Aortic smooth muscle cell (primary cell): ENCODE results near the gene INHBE. TPM values are rescaled to one million over a fixed set of nuclear protein-coding genes. Genes with fewer than 3 reads are reported as not detected.

Source experiments
- total RNA-seq: library from RNA; depleted of rRNA; stranded (reverse); fragments of >200 nt; gene quantifications from 2 replicates; pipeline ENCODE4 v1.2.3, GENCODE V29; 2014

The INHBE gene, protein sequence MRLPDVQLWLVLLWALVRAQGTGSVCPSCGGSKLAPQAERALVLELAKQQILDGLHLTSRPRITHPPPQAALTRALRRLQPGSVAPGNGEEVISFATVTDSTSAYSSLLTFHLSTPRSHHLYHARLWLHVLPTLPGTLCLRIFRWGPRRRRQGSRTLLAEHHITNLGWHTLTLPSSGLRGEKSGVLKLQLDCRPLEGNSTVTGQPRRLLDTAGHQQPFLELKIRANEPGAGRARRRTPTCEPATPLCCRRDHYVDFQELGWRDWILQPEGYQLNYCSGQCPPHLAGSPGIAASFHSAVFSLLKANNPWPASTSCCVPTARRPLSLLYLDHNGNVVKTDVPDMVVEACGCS
- 0.06 TPM in 1 of 2 replicates, not detected in the other for total RNA-seq

GRCh38 chr12:57454566-57455373 lies at the start of gene INHBE:
Gene INHBE (plus strand): TSS chr12:57455307. CDS start chr12:57455537, 230 bp downstream.

DNA sequence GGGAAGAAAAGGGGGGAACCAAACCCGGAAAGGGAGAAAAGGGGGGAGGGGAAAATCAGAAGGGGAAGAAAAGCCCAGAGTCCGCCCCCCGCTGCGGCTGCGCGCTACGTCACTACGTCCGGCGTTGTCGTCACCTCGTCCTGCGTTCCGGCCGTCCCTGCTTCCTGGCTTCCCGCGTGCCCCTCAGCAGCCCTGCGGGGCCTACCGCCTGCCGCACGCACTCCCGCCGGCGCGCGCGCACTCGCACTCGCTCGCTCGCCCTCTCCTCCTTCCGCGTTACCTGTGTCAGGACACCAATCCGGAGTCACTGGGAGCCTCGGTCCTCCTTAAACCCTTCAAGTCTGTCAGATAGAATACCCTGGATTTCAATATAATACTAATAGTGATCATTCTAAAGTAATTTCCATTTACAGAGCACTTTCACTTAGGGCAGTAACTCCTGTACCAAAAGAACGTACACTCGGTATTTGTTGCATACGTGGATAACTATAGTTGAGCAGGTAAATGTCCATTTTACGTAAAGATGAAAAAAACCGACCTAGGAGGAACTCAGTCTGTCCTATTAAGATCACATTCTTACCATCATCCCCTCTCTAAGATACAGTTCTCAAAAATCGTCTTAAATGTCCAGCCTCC lies 24.1 kb upstream of the INHBE start, which contains the start of gene R3HDM2:
Gene R3HDM2 (minus strand): TSS at position 113 of the 636 bp plus-strand sequence. CDS start 120,615 bp downstream, outside the sequence.

GRCh38 chr12:57434517-57435223 lies 20.4 kb upstream of the INHBE start, which contains the start of gene INHBC:
Gene INHBC (plus strand): TSS chr12:57434784. CDS start chr12:57434887, 103 bp downstream.

GRCh38 chr12:57459750-57460467 lies 4.8 kb downstream of the INHBE start, which contains the start of gene GLI1:
Gene GLI1 (plus strand): TSS chr12:57459785. CDS start chr12:57463692, 3,907 bp downstream.

DNA sequence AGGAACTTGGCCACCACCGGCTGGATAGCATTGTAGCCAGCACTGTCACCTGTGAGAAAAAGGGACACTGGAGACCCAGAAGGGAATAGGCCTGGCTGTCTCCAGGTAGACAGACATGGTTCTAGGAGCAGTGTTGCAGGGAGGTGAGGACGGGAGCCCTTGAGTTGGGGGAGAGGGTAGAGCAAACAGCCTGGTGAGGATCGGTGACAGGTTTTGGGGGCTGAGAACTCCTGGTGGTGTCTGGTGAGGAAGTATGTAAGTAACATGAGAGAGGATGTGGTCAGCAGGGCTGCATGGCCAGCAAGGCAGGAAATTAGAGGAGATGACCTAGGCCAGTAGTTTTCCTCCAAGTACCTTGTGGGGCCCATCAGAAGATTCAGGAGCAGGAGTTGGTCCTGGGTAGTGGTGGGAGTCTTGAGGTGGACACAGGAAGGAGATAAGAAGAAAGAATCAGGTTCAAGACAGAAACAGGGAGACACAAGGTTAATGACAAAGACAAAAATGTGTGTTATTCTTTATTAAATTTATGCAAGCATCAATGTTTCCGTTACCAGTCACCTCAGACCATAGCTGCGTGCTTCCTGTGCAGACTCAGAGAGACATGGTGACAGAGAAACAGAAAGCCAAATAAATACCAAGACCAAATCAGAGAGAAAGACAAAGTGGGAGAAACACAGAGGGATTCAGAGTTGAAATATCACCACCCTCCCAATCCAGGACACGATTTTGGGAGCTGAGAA lies 24.4 kb downstream of the INHBE start, which contains the start of gene ARHGAP9:
Gene ARHGAP9 (minus strand): TSS at position 491 of the 740 bp plus-strand sequence. CDS start 460 bp downstream, at position 31.

DNA sequence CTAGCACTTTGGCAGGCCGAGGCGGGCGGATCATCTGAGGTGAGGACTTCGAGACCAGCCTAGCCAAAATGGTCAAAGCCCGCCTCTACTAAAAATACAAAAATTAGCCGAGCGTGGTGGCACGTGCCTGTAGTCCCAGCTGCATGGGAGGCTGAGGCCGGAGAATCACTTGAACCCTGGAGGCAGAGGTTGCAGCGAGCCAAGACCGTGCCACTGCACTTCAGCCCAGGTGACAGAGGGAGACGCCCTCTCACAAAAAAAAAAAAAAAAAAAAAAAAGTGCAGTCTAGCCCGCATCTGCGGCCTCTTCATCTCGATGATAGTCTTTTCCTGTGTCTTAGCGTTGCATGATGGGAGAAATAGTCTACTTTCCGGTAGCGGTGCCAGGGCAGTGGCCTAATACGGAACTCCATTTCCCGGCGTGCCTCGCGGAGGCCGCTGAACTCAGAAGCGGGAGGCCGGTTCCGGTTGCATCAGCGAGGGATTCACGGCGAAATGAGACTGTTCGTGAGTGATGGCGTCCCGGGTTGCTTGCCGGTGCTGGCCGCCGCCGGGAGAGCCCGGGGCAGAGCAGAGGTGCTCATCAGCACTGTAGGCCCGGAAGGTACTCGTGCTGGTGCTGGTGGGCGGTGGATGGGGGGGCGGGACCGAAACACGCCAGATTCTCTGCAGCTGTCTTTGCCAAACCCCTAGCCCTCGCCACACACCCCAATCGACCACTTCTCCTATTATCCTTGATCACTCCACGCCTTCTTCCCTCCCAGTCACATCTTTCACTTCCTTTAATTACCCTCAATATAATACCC lies 32.7 kb downstream of the INHBE start, which contains the start of gene MARS1:
Gene MARS1 (plus strand): TSS at position 472 of the 805 bp plus-strand sequence. CDS start 23 bp downstream, at position 495.

Other genes with a start within 250 kb of the INHBE start
- 1.2 and 1.5 TPM in 2 replicates for gene NXPH4, start 238.5 kb upstream of the INHBE start, total RNA-seq
- 164 and 172 TPM in 2 replicates for gene SHMT2, start 225.6 kb upstream of the INHBE start, total RNA-seq
- gene STAC3, start 204.1 kb upstream of the INHBE start, total RNA-seq = 0.40 and 0.50 TPM in 2 replicates
- gene R3HDM2, start 24.3 kb upstream of the INHBE start, total RNA-seq = 7.8 and 14.9 TPM in 2 replicates
- gene INHBC, start 20.5 kb upstream of the INHBE start, total RNA-seq = not detected in 2 replicates
- 0.13 and 0.31 TPM in 2 replicates for gene GLI1, start 4.5 kb downstream of the INHBE start, total RNA-seq
- gene ARHGAP9, start 24.6 kb downstream of the INHBE start, total RNA-seq = not detected in 2 replicates
- gene MARS1, start 32.8 kb downstream of the INHBE start, total RNA-seq = 117 and 143 TPM in 2 replicates
- gene DDIT3, start 65.2 kb downstream of the INHBE start, total RNA-seq = 36.1 and 51.7 TPM in 2 replicates
- 4.2 and 9.2 TPM in 2 replicates for gene MBD6, start 67.5 kb downstream of the INHBE start, total RNA-seq
- gene DCTN2, start 91.9 kb downstream of the INHBE start, total RNA-seq = 77.5 and 94.4 TPM in 2 replicates
- 0.06 and 0.26 TPM in 2 replicates for gene KIF5A, start 94.7 kb downstream of the INHBE start, total RNA-seq
- gene PIP4K2C, start 135.9 kb downstream of the INHBE start, total RNA-seq = 13.5 and 18.1 TPM in 2 replicates
- 13.2 and 15.7 TPM in 2 replicates for gene DTX3, start 149.5 kb downstream of the INHBE start, total RNA-seq
- 16.8 and 18.8 TPM in 2 replicates for gene ARHGEF25, start 156.1 kb downstream of the INHBE start, total RNA-seq
- 1.5 and 2.6 TPM in 2 replicates for gene B4GALNT1, start 177.9 kb downstream of the INHBE start, total RNA-seq
- 220 and 268 TPM in 2 replicates for gene OS9, start 238.8 kb downstream of the INHBE start, total RNA-seq